GM19035 (cell line): Measurements from ENCODE around the gene DMRT1.

ENCODE experiments used
- ATAC-seq: cut with Tn5 transposase; IDR thresholded peaks from one replicate; pipeline ENCODE4 v1.9.1; 2021; ENCODE audit not compliant: unreplicated experiment

DMRT1 gene

DNA sequence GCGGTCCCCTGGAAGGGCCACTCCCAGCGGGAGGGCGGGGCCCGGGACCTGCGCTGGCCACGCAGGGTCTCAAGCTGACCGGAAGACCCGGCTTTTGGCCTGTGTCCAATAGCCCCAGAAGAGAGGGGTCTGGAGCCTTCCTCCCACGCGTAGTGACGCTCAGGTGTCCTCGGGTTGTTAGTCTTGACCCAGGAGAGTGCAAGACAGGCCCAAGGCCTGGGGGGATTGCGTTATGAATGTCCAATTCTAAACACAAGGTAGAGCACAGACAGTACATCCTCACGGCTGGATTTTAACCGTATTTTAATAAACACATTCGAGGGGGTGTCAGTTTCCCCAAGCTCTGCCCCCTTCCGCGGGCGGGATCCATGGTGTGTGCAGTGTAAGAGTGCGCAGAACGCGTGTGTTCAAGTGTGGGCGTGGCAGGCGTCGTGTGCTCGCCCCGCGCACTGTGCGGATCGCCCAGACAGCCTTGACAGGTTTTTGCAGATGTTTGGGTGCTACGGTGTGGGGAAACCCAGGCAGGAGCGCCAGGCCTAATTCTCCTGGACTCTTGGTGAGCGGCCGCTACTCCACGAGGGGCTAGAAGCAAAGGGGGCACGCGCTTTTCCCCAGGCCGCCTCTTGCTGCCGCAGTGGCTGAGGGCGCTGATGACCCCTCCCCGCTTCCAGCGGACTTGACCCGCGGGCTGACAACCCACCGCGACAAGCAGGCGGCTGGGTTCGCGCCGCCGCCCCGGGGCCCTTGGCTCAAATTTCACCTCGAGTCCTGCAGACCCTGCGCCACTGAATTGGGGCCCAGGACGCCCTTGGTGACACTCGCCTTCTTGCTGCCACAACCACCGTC is 128.9 kb downstream of the DMRT1 start:
- ATAC-seq, result no peak

GRCh38 chr9:971901-972500 is 130.5 kb downstream of the DMRT1 start:
- no peak for ATAC-seq

- ATAC-seq, result no peak
Observed at GRCh38 chr9:972501-973294, 131.2 kb downstream of the DMRT1 start.

DNA sequence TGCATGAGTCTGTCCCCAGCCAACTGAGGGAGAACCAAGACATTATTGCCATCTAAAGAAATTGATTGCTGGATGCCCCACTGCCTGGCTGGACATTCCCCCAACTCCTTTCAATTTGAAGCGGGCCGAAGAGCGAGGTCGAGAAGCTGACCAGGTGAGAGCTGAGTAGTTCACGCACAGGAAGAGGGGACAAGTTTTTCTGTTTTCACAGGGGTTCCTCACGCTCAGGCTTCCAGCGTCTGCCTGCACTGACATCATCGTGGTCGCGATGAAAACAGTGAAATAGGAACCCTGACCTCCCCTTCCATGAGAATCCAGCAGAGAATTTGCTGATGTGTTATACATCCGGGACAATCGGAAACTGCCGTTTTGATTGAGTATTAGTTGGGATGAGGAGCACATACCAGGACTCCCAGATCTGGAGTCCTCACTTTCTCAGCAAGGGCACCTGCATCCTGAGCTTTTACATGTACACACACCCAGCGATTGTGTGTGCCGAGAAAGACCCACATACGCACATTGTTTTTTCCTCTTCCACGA is 131.9 kb downstream of the DMRT1 start:
- no peak for ATAC-seq

GRCh38 chr9:974031-974995 is 132.8 kb downstream of the DMRT1 start:
- ATAC-seq, result no peak

DNA sequence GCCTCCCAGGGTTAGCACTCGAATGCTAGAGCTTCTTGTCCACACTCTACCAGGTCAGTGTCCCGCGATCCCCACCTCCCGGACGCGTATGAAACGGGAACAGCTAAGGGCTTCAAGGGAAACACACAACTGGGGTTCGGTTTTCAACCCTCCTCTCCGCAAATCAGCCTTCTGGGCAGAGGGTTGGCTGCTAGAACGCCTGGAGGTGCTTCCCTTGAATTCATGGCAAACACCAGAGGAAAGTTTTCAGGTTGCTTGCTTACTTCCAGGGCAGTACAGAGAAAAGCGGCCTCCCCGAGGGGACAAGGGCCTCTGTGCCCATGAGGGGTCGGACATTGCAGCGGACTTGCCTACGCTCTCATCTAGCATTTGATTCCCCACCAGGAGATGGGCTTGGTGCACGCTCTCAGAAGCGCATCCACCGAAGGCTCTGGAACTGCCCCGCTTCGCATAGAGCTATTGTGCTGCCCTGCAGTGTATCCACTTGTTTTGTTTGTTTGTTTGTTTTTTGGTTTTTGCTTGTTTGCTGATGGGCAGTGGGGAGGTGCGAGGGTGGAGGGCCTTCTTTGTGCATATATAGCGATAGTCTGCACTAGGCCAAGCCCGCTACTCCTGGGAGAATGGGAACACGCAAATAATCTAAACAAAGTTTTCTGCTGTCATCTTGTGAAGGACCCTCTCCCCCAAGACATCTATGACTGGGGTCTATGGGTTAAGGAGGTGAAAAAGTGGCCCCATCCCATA is 133.7 kb downstream of the DMRT1 start:
- ATAC-seq, result no peak

- ATAC-seq, result no peak
Observed at GRCh38 chr9:975740-976257, 134.3 kb downstream of the DMRT1 start.

DNA sequence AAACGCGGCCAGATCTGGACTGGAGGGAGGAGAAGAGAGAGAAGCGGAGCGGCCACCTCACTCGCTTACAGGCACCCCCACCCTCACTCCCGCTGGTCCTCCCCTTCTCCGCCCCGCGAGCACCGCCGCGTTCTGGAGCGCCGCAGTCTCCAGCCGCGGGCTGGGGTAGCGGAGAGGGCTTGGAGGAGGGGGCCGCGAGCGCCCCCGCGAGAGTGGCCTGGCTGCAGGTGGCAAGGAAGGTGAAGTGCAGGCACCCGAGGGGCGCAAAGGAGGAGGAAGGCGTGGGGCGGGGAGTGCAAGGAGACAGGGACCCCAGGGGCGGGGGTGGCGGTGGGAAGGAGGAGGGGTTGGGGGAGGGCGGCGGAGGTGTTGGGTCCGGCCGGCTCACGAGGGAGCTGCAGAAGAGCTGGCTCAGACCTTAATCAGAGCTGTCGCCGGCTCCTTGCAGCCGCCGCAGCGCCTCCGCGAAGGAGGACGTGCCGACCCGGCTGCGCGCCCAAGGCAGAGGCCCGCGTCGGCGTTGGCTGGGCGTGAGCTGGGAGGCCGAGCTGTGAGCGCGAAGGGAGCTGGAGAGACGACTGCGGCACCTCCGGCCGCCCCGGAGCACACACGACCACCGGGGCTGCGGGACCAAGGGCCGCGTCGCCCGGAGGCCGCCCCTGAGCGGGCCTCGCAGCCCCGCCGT is 134.9 kb downstream of the DMRT1 start, which contains the start of gene DMRT3:
DMRT3 (plus strand) TSS at position 398 of the 685 bp plus-strand sequence. CDS start 347 bp downstream, outside the sequence.
- no peak for ATAC-seq

GRCh38 chr9:976943-977837 is 135.7 kb downstream of the DMRT1 start:
- no peak for ATAC-seq

DNA sequence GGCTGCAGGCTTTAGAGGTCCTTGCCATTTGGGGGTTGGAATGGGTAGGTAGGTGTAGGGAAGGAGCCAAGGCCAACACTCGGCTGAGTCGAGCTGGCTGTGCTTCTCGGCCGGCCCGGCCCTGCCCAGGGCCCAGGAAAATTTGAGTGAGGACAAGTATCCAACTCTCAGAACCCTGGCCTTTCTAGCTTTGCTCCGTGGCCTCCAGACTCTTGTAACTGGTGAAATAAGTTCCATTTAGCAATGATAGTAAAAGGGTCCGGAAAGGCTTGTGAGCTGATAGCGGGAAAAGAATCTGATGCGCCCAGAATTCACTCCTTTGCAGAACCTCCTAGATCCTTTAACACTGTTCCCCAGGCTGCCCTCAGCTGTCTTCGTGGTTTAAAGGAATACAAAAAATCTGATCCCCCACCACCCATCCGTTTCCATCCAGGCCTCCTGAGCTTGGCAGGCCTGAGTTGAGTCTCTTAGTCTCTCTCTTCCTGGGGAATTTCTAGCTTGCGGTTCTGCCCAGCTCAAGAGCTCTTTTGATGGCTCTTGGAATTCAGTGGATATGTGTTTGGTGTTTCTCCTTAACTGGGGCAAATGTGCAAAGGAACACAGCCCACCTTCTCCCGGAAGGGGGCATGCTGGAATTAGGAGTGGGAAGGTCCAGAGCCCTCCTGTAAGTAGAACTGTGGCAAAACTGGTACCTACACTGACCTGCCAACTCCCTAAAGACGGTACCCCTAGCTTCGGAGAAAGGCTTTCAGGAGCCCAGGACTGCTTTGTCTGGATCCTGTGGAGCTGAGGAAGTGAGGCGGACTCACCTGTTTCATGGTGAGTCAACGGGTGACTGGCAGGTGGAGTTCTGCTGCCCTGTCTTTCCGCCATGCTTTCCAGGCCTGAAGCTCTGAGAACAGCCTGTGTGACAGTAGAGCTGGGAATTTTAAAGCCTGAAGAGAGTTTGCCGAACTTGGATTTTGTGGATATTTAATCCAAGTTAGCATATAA is 136.6 kb downstream of the DMRT1 start:
- no peak for ATAC-seq

GRCh38 chr9:979983-980382 is 138.5 kb downstream of the DMRT1 start:
- ATAC-seq, result no peak

DNA sequence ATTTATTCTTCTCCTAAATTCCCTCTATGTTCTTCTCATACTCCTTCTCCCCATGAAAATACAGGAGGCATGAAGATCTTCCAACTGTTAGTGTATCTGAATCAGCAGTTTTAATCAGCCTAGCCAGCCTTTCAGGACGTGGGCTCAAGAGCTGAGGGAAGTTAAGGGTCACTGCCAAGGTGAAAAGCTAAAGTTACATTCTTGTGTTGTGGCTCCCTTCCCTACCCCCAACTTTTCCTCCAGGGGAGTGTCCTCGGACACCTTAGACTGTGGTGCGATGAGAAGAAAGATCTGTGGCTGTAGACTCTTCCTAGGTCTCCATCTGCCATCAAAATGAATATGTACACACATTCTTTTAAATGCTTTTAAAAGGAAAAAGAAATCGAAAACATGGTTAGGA is 139.1 kb downstream of the DMRT1 start:
- ATAC-seq, result no peak

DNA sequence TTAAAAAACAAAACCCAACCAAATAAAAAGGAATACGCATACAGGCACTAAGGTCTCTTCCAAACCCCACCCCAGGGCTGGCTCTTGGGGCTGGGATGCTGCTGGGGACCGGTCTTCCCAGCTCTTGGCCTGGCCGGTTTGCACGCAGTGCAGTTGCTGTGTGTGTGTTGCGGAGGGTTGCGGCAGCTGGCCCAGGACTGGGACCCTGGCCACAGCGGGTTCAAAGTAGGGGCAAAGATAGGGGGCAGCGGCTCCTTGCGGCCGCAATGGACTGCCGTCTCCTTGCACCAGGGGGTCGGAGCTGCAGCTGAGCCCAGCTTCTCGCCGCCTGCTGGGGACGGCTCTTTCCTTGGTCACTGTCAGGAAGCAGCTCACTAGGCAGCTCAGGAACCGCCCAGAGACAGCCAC is 140.0 kb downstream of the DMRT1 start:
- no peak for ATAC-seq

DNA sequence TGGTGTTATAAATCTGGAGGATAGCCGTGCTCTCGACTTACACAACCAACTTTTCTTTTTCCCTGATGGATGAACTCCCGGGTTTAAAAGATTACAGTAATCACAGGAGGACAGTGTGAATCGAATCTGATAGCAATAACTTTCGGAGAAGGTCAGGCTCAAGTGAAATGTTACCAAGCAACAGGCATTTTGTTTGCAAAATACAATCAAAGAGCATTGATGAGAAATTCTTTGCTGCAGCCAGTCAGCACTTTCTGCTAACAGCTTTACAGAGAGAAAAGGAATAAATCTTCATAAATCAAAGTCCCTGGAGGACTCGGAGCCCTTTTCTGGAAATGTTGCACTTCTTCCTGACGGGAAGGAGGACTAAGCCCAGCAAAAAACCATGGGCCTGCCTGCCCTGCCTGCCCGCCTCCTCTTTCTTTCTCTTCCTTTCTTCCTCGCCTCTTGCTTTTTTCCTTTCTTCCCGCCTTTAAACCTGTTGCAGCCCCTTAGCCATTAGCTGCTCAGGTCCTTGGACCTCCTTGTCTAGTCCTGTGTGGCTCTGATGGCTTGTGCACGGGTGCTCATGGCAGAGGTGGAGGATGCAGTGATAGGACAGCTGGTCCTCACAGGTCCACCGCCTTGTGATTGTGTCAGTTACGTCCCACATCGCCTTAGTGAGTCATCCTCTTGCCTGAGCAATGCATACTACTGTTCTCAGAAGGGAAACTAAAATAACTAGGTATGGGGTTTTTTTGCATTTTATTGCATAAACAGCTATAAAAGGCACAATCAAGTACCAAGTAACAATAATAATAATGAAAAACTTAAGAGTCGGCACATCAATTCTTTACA is 141.1 kb downstream of the DMRT1 start:
- no peak for ATAC-seq

DNA sequence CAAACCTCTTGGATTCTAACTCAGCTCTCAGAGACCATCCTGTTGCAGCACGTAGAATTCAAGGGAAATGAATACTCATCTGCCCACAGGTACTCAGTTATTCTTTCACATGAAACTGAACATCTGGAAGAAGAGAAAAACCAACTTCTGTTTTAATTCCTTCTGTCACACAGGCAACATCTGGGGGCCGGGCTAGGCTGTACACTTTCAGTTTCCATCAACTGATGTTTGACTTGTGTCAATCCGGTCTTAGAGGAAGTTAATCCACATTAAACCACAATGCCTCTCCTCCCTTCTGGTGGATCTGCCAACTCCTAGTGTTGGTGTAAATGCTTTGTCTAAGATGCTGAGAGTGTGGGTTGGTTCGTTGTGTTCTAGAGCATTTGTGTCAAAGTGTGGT is 152.5 kb downstream of the DMRT1 start:
- ATAC-seq, result no peak

GRCh38 chr9:995192-995591 is 153.7 kb downstream of the DMRT1 start:
- ATAC-seq, result no peak
